Measurements from ENCODE around the gene DYRK1A.

Gene DYRK1A

GRCh38 chr21:37380349-37381323 lies 14.1 kb downstream of the DYRK1A start:
- Histone ChIP-seq H2AFZ (ENCODE audit: low read length) (no peak overlapping the region), H3K36me3 (replicated peaks in 1 of 2; ENCODE audit: control insufficient read depth in 2 of 2, insufficient read depth in 2 of 2, low read length in 2 of 2) (peaks cover 0 to 11% of the 10 kb centered on the region in 2 donors), H3K9me3 (replicated peaks in 1 of 2; ENCODE audit: control insufficient read depth in 2 of 2, insufficient read depth in 1 of 2, low read depth in 1 of 2, low read length in 2 of 2) (peaks cover 0 to 32% of the 10 kb centered on the region in 2 donors), H2BK120ac (ENCODE audit: low read depth, low read length) (no peak overlapping the region), H3K27me3 (ENCODE audit: control insufficient read depth in 3 of 3, insufficient read depth in 3 of 3, low read depth in 1 of 3, low read length in 3 of 3) (no peaks in the 10 kb centered on the region), H2BK12ac (ENCODE audit: low read length) (no peak overlapping the region), H3K14ac (ENCODE audit: low read length) (no peak overlapping the region), H3K4me3 (ENCODE audit: low read length in 2 of 2) (no peak overlapping the region), H2BK15ac (ENCODE audit: low read length) (no peak overlapping the region), H4K8ac (ENCODE audit: low read depth, low read length) (no peak overlapping the region), H2BK5ac (ENCODE audit: low read length) (no peak overlapping the region), H4K91ac (ENCODE audit: low read depth, low read length, poor library complexity) (no peak overlapping the region), H3K18ac (ENCODE audit: low read length) (no peak overlapping the region), H3K9ac (ENCODE audit: low read depth, low read length, poor library complexity) (no peak overlapping the region), H3K79me1 (ENCODE audit: low read depth, low read length) (no peaks in the 10 kb centered on the region), H3K23ac (ENCODE audit: low read depth, low read length, poor library complexity) (no peak overlapping the region), H3K4me2 (ENCODE audit: insufficient read depth, low read length, poor library complexity, severe bottlenecking) (no peak overlapping the region), H3K27ac (replicated peaks; ENCODE audit: low read length) (no peak overlapping the region), H3K4ac (ENCODE audit: low read length) (no peak overlapping the region), H3K4me1 (ENCODE audit: control insufficient read depth in 2 of 2, insufficient read depth in 1 of 2, low read depth in 1 of 2, low read length in 2 of 2) (peaks cover 0 to 12% of the 10 kb centered on the region in 2 donors), H2AK5ac (ENCODE audit: low read depth, low read length) (no peak overlapping the region)
- DNase-seq (ENCODE audit: low spot score) = no peak
- no CpG with 5 or more reads among the region's 8 CpGs for WGBS, 2 donors (ENCODE audit: extremely low coverage in 2 of 2, insufficient read length in 2 of 2, insufficient replicate concordance in 1 of 2)

GRCh38 chr21:37381883-37382585 lies 15.5 kb downstream of the DYRK1A start:
- peaks cover 0 to 32% of the 10 kb centered on the region in 2 donors for H3K9me3 ChIP-seq (replicated peaks in 1 of 2; ENCODE audit: control insufficient read depth in 2 of 2, insufficient read depth in 1 of 2, low read depth in 1 of 2, low read length in 2 of 2)
- H4K91ac ChIP-seq (ENCODE audit: low read depth, low read length, poor library complexity) = no peak overlapping the region
- H3K36me3 ChIP-seq (replicated peaks in 1 of 2; ENCODE audit: control insufficient read depth in 2 of 2, insufficient read depth in 2 of 2, low read length in 2 of 2) = peaks cover 0 to 18% of the 10 kb centered on the region in 2 donors
- no peak overlapping the region for H2BK5ac ChIP-seq (ENCODE audit: low read length)
- no CpG with 5 or more reads among the region's 4 CpGs for WGBS, 2 donors (ENCODE audit: extremely low coverage in 2 of 2, insufficient read length in 2 of 2, insufficient replicate concordance in 1 of 2)
- no peak for DNase-seq (ENCODE audit: low spot score)
- H4K8ac ChIP-seq (ENCODE audit: low read depth, low read length) = no peak overlapping the region
- no peak overlapping the region for H3K4me3 ChIP-seq (ENCODE audit: low read length in 2 of 2)
- H3K4me1 ChIP-seq (ENCODE audit: control insufficient read depth in 2 of 2, insufficient read depth in 1 of 2, low read depth in 1 of 2, low read length in 2 of 2) = peaks cover 0 to 12% of the 10 kb centered on the region in 2 donors
- no peaks in the 10 kb centered on the region for H3K27me3 ChIP-seq (ENCODE audit: control insufficient read depth in 3 of 3, insufficient read depth in 3 of 3, low read depth in 1 of 3, low read length in 3 of 3)
- no peak overlapping the region for H2BK120ac ChIP-seq (ENCODE audit: low read depth, low read length)
- no peak overlapping the region for H2BK15ac ChIP-seq (ENCODE audit: low read length)
- no peak overlapping the region for H2BK12ac ChIP-seq (ENCODE audit: low read length)
- H3K9ac ChIP-seq (ENCODE audit: low read depth, low read length, poor library complexity) = no peak overlapping the region
- H2AFZ ChIP-seq (ENCODE audit: low read length) = no peak overlapping the region
- H3K14ac ChIP-seq (ENCODE audit: low read length) = no peak overlapping the region
- no peak overlapping the region for H3K27ac ChIP-seq (replicated peaks; ENCODE audit: low read length)
- no peak overlapping the region for H2AK5ac ChIP-seq (ENCODE audit: low read depth, low read length)
- H3K79me1 ChIP-seq (ENCODE audit: low read depth, low read length) = no peaks in the 10 kb centered on the region
- no peak overlapping the region for H3K4ac ChIP-seq (ENCODE audit: low read length)
- H3K23ac ChIP-seq (ENCODE audit: low read depth, low read length, poor library complexity) = no peak overlapping the region
- H3K4me2 ChIP-seq (ENCODE audit: insufficient read depth, low read length, poor library complexity, severe bottlenecking) = no peak overlapping the region
- H3K18ac ChIP-seq (ENCODE audit: low read length) = no peak overlapping the region

- Histone ChIP-seq H4K8ac (ENCODE audit: low read depth, low read length) (no peak overlapping the region), H3K4me3 (ENCODE audit: low read length in 2 of 2) (no peak overlapping the region), H3K27ac (replicated peaks; ENCODE audit: low read length) (no peak overlapping the region), H2BK15ac (ENCODE audit: low read length) (no peak overlapping the region), H2BK5ac (ENCODE audit: low read length) (no peak overlapping the region), H2BK120ac (ENCODE audit: low read depth, low read length) (no peak overlapping the region), H3K18ac (ENCODE audit: low read length) (no peak overlapping the region), H3K9me3 (replicated peaks in 1 of 2; ENCODE audit: control insufficient read depth in 2 of 2, insufficient read depth in 1 of 2, low read depth in 1 of 2, low read length in 2 of 2) (peaks cover 0 to 32% of the 10 kb centered on the region in 2 donors), H3K27me3 (ENCODE audit: control insufficient read depth in 3 of 3, insufficient read depth in 3 of 3, low read depth in 1 of 3, low read length in 3 of 3) (no peaks in the 10 kb centered on the region), H2AFZ (ENCODE audit: low read length) (no peak overlapping the region), H3K23ac (ENCODE audit: low read depth, low read length, poor library complexity) (no peak overlapping the region), H3K9ac (ENCODE audit: low read depth, low read length, poor library complexity) (no peak overlapping the region), H3K4me2 (ENCODE audit: insufficient read depth, low read length, poor library complexity, severe bottlenecking) (no peak overlapping the region), H4K91ac (ENCODE audit: low read depth, low read length, poor library complexity) (no peak overlapping the region), H2BK12ac (ENCODE audit: low read length) (no peak overlapping the region), H3K79me1 (ENCODE audit: low read depth, low read length) (no peaks in the 10 kb centered on the region), H3K4me1 (ENCODE audit: control insufficient read depth in 2 of 2, insufficient read depth in 1 of 2, low read depth in 1 of 2, low read length in 2 of 2) (peaks cover 0 to 12% of the 10 kb centered on the region in 2 donors), H3K36me3 (replicated peaks in 1 of 2; ENCODE audit: control insufficient read depth in 2 of 2, insufficient read depth in 2 of 2, low read length in 2 of 2) (peaks cover 0 to 23% of the 10 kb centered on the region in 2 donors), H2AK5ac (ENCODE audit: low read depth, low read length) (no peak overlapping the region), H3K4ac (ENCODE audit: low read length) (no peak overlapping the region), H3K14ac (ENCODE audit: low read length) (no peak overlapping the region)
- WGBS, 2 donors (ENCODE audit: extremely low coverage in 2 of 2, insufficient read length in 2 of 2, insufficient replicate concordance in 1 of 2) = no CpG with 5 or more reads among the region's 1 CpG
- no peak for DNase-seq (ENCODE audit: low spot score)
Measured at GRCh38 chr21:37383086-37383485, 16.5 kb downstream of the DYRK1A start.

- Histone ChIP-seq H4K8ac (ENCODE audit: low read depth, low read length) (no peak overlapping the region), H2AK5ac (ENCODE audit: low read depth, low read length) (no peak overlapping the region), H3K36me3 (replicated peaks in 1 of 2; ENCODE audit: control insufficient read depth in 2 of 2, insufficient read depth in 2 of 2, low read length in 2 of 2) (peaks cover 0 to 27% of the 10 kb centered on the region in 2 donors), H2BK12ac (ENCODE audit: low read length) (no peak overlapping the region), H2BK5ac (ENCODE audit: low read length) (no peak overlapping the region), H3K79me1 (ENCODE audit: low read depth, low read length) (no peaks in the 10 kb centered on the region), H3K4ac (ENCODE audit: low read length) (no peak overlapping the region), H3K4me1 (ENCODE audit: control insufficient read depth in 2 of 2, insufficient read depth in 1 of 2, low read depth in 1 of 2, low read length in 2 of 2) (peaks cover 0 to 10% of the 10 kb centered on the region in 2 donors), H3K9me3 (replicated peaks in 1 of 2; ENCODE audit: control insufficient read depth in 2 of 2, insufficient read depth in 1 of 2, low read depth in 1 of 2, low read length in 2 of 2) (peaks cover 0 to 32% of the 10 kb centered on the region in 2 donors), H2BK120ac (ENCODE audit: low read depth, low read length) (no peak overlapping the region), H3K4me2 (ENCODE audit: insufficient read depth, low read length, poor library complexity, severe bottlenecking) (no peak overlapping the region), H2AFZ (ENCODE audit: low read length) (no peak overlapping the region), H4K91ac (ENCODE audit: low read depth, low read length, poor library complexity) (no peak overlapping the region), H3K23ac (ENCODE audit: low read depth, low read length, poor library complexity) (no peak overlapping the region), H3K18ac (ENCODE audit: low read length) (no peak overlapping the region), H3K9ac (ENCODE audit: low read depth, low read length, poor library complexity) (no peak overlapping the region), H2BK15ac (ENCODE audit: low read length) (no peak overlapping the region), H3K27ac (replicated peaks; ENCODE audit: low read length) (no peak overlapping the region), H3K27me3 (ENCODE audit: control insufficient read depth in 3 of 3, insufficient read depth in 3 of 3, low read depth in 1 of 3, low read length in 3 of 3) (no peaks in the 10 kb centered on the region), H3K14ac (ENCODE audit: low read length) (no peak overlapping the region), H3K4me3 (ENCODE audit: low read length in 2 of 2) (no peak overlapping the region)
- no CpG with 5 or more reads among the region's 1 CpG for WGBS, 2 donors (ENCODE audit: extremely low coverage in 2 of 2, insufficient read length in 2 of 2, insufficient replicate concordance in 1 of 2)
- DNase-seq (ENCODE audit: low spot score) = no peak
Measured at GRCh38 chr21:37383784-37384311, 17.3 kb downstream of the DYRK1A start.

All from neuronal stem cell (in vitro differentiated cells).